GM18873 (cell line): ENCODE results near the gene RAB36.

Source experiments
- ATAC-seq: cut with Tn5 transposase; IDR thresholded peaks from one replicate; pipeline ENCODE4 v1.9.1; 2021; ENCODE audit warnings: mild to moderate bottlenecking, moderate library complexity, moderate number of reproducible peaks; ENCODE audit not compliant: unreplicated experiment, low FRiP score

The RAB36 gene

GRCh38 chr22:23178512-23179254, 33.4 kb downstream of the RAB36 start:
- no peak for ATAC-seq

GRCh38 chr22:23179381-23180299, 34.4 kb downstream of the RAB36 start:
- no peak for ATAC-seq

- no peak for ATAC-seq
Measured at GRCh38 chr22:23180301-23180892, 35.1 kb downstream of the RAB36 start, which contains the start of gene BCR. TSS of gene BCR (plus strand) at chr22:23180509. CDS start at chr22:23180961, 452 bp downstream.

- ATAC-seq = no peak
Measured at GRCh38 chr22:23180893-23181720, 35.8 kb downstream of the RAB36 start.

- no peak for ATAC-seq
Measured at GRCh38 chr22:23181721-23182308, 36.5 kb downstream of the RAB36 start.

GRCh38 chr22:23182309-23183060, 37.2 kb downstream of the RAB36 start:
- no peak for ATAC-seq

- no peak for ATAC-seq
Measured at GRCh38 chr22:23183061-23183698, 37.9 kb downstream of the RAB36 start.

- ATAC-seq = no peak
Measured at GRCh38 chr22:23184100-23184763, 39.0 kb downstream of the RAB36 start.

GRCh38 chr22:23184764-23185113, 39.5 kb downstream of the RAB36 start:
- no peak for ATAC-seq

GRCh38 chr22:23187211-23187610, 41.9 kb downstream of the RAB36 start:
- no peak for ATAC-seq

- ATAC-seq = no peak
Measured at GRCh38 chr22:23187871-23188700, 42.8 kb downstream of the RAB36 start.

GRCh38 chr22:23190526-23190925, 45.2 kb downstream of the RAB36 start:
- ATAC-seq = no peak

GRCh38 chr22:23192133-23192532, 46.9 kb downstream of the RAB36 start:
- no peak for ATAC-seq

GRCh38 chr22:23192558-23192957, 47.3 kb downstream of the RAB36 start:
- ATAC-seq = no peak

- ATAC-seq = no peak
Measured at GRCh38 chr22:23193196-23193827, 48.0 kb downstream of the RAB36 start.

- ATAC-seq = no peak
Measured at GRCh38 chr22:23193882-23194281, 48.6 kb downstream of the RAB36 start.

- ATAC-seq = no peak
Measured at GRCh38 chr22:23196165-23196564, 50.9 kb downstream of the RAB36 start.
